ENCODE measurements around the gene DNASE1. TPM values are rescaled to one million over a fixed set of nuclear protein-coding genes. Genes with fewer than 3 reads are reported as not detected.

Gene DNASE1
- total RNA-seq, 1 experiment from 2014 or later = 13.9 TPM

DNA sequence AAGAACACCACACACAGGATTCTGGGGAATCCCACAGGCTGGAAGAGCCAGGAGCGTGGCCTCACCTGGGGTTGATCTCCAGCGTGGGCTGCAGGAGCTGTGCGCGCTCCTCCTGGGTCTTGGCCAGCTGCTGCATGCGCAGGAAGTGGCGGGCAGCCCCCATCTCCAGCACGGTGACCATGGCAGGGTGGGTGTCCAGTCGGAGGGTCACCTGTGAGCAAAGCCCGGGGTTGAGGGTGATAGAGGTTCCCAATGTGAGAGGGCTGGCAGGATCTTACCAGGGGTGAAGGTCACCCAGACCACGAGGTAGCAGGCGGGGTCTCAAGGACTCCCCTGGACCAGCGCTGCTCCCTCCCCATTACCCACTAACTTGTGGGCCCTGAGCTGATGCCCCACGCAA, 7.4 kb downstream of the DNASE1 start:
- TF ChIP-seq, protein P1, sequence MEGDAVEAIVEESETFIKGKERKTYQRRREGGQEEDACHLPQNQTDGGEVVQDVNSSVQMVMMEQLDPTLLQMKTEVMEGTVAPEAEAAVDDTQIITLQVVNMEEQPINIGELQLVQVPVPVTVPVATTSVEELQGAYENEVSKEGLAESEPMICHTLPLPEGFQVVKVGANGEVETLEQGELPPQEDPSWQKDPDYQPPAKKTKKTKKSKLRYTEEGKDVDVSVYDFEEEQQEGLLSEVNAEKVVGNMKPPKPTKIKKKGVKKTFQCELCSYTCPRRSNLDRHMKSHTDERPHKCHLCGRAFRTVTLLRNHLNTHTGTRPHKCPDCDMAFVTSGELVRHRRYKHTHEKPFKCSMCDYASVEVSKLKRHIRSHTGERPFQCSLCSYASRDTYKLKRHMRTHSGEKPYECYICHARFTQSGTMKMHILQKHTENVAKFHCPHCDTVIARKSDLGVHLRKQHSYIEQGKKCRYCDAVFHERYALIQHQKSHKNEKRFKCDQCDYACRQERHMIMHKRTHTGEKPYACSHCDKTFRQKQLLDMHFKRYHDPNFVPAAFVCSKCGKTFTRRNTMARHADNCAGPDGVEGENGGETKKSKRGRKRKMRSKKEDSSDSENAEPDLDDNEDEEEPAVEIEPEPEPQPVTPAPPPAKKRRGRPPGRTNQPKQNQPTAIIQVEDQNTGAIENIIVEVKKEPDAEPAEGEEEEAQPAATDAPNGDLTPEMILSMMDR (IDR thresholded peaks at IDR 0.05) = no peak
- TF ChIP-seq ZNF317 (CRISPR knock-in tag; IDR thresholded peaks at IDR 0.05; ENCODE audit: borderline replicate concordance, low read depth) = no peak
- no peak for TF ChIP-seq IRF2 (CRISPR knock-in tag; IDR thresholded peaks at IDR 0.05; ENCODE audit: borderline replicate concordance, low read depth)
- TF ChIP-seq, protein P2, sequence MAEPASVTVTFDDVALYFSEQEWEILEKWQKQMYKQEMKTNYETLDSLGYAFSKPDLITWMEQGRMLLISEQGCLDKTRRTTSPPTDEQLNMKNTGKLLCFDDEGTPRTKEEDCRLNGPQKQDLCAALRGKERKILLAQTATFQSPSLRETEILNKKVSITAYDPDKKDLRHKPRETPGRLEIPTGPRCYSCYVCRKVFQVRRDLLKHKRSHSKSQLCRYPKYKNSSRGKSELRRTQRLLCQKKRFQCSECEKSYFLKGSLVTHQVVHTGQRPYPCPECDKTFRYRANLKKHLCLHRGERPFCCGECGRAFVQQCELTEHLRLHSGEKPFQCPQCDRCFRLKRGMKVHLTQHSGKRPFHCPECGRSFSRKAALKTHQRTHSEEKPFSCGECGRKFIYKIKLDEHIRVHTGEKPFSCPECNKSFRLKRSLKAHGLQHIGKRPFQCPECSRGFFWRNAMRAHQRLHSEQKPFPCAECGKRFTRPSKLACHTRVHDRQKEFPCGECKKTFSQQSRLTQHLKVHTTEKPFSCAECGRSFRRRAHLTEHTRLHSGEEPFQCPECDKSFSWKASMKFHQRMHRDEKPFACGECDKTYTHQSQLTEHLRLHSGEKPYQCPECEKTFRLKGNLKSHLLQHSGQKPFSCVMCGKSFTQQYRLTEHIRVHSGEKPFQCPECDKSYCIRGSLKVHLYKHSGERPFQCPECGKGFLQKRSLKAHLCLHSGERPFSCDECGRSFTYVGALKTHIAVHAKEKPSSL (CRISPR knock-in tag; conservative IDR thresholded peaks at IDR 0.05) = no peak
- TF ChIP-seq, protein P3, sequence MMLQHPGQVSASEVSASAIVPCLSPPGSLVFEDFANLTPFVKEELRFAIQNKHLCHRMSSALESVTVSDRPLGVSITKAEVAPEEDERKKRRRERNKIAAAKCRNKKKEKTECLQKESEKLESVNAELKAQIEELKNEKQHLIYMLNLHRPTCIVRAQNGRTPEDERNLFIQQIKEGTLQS (CRISPR knock-in tag; conservative IDR thresholded peaks at IDR 0.05) = no peak
- no peak for TF ChIP-seq PRRX2 (CRISPR knock-in tag; IDR thresholded peaks at IDR 0.05)
- no peak for TF ChIP-seq SMAD4 (CRISPR knock-in tag; IDR thresholded peaks at IDR 0.05)
- no peak for TF ChIP-seq RORB (CRISPR knock-in tag; IDR thresholded peaks at IDR 0.05)
- TF ChIP-seq NR1H2 (CRISPR knock-in tag; IDR thresholded peaks at IDR 0.05) = no peak
- Mint-ChIP-seq H3K36me3 (peaks cover 85% of the 10 kb centered on the region), H3K4me1 (no peaks in the 10 kb centered on the region), H3K9me3 (no peaks in the 10 kb centered on the region), H3K4me3 (no peak overlapping the region), H3K27ac (no peak overlapping the region), H3K27me3 (ENCODE audit: low read depth) (no peaks in the 10 kb centered on the region; the same call in 1 of the 2 replicates)
- ATAC-seq (no peak), DNase-seq (ENCODE audit: low spot score) (no peak)
- POLR2A ChIA-PET = no interaction called here
- CTCF ChIA-PET = interaction anchor here (0.5 to 2.2 kb wide), 4 partner anchors 13 to 137 kb away, joined by 3 to 6 read pairs (median 5); no protein-coding TSS in a partner anchor

DNA sequence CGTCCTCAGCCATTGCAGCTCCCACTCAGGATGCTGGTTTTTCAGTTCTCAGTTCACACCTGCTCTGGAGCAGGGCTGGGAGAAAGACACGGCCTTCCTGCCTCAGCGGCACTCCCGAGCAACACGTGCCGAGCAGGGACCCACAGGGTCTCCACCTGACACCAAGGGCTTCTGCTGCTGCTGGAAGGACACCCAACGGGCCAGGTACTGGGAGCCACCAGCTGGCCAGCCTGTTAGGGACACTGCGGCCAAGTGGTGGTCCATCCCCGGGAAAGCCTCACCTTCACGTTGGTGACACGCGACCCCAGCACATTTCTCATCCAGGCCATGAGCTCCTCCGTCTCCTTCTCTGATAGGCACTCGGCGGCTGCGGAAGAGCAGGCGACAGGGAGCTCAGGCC, 8.1 kb downstream of the DNASE1 start:
- no peaks in the 10 kb centered on the region for H3K4me1 Mint-ChIP-seq
- POLR2A ChIA-PET = no interaction called here
- TF ChIP-seq, protein P4, sequence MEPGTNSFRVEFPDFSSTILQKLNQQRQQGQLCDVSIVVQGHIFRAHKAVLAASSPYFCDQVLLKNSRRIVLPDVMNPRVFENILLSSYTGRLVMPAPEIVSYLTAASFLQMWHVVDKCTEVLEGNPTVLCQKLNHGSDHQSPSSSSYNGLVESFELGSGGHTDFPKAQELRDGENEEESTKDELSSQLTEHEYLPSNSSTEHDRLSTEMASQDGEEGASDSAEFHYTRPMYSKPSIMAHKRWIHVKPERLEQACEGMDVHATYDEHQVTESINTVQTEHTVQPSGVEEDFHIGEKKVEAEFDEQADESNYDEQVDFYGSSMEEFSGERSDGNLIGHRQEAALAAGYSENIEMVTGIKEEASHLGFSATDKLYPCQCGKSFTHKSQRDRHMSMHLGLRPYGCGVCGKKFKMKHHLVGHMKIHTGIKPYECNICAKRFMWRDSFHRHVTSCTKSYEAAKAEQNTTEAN (CRISPR knock-in tag; IDR thresholded peaks at IDR 0.05) = no peak
- TF ChIP-seq JAZF1 (CRISPR knock-in tag; IDR thresholded peaks at IDR 0.05) (no peak), EMX1 (CRISPR knock-in tag; IDR thresholded peaks at IDR 0.05) (no peak), ZNF423 (CRISPR knock-in tag; IDR thresholded peaks at IDR 0.05) (no peak), NR3C1 (CRISPR knock-in tag; conservative IDR thresholded peaks at IDR 0.05; ENCODE audit: low read depth) (no peak)
- TF ChIP-seq, protein P5, sequence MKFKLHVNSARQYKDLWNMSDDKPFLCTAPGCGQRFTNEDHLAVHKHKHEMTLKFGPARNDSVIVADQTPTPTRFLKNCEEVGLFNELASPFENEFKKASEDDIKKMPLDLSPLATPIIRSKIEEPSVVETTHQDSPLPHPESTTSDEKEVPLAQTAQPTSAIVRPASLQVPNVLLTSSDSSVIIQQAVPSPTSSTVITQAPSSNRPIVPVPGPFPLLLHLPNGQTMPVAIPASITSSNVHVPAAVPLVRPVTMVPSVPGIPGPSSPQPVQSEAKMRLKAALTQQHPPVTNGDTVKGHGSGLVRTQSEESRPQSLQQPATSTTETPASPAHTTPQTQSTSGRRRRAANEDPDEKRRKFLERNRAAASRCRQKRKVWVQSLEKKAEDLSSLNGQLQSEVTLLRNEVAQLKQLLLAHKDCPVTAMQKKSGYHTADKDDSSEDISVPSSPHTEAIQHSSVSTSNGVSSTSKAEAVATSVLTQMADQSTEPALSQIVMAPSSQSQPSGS (CRISPR knock-in tag; IDR thresholded peaks at IDR 0.05; ENCODE audit: borderline replicate concordance, low read depth) = no peak
- TF ChIP-seq, protein P6, sequence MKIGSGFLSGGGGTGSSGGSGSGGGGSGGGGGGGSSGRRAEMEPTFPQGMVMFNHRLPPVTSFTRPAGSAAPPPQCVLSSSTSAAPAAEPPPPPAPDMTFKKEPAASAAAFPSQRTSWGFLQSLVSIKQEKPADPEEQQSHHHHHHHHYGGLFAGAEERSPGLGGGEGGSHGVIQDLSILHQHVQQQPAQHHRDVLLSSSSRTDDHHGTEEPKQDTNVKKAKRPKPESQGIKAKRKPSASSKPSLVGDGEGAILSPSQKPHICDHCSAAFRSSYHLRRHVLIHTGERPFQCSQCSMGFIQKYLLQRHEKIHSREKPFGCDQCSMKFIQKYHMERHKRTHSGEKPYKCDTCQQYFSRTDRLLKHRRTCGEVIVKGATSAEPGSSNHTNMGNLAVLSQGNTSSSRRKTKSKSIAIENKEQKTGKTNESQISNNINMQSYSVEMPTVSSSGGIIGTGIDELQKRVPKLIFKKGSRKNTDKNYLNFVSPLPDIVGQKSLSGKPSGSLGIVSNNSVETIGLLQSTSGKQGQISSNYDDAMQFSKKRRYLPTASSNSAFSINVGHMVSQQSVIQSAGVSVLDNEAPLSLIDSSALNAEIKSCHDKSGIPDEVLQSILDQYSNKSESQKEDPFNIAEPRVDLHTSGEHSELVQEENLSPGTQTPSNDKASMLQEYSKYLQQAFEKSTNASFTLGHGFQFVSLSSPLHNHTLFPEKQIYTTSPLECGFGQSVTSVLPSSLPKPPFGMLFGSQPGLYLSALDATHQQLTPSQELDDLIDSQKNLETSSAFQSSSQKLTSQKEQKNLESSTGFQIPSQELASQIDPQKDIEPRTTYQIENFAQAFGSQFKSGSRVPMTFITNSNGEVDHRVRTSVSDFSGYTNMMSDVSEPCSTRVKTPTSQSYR (CRISPR knock-in tag; IDR thresholded peaks at IDR 0.05) = no peak
- TF ChIP-seq, protein P7, sequence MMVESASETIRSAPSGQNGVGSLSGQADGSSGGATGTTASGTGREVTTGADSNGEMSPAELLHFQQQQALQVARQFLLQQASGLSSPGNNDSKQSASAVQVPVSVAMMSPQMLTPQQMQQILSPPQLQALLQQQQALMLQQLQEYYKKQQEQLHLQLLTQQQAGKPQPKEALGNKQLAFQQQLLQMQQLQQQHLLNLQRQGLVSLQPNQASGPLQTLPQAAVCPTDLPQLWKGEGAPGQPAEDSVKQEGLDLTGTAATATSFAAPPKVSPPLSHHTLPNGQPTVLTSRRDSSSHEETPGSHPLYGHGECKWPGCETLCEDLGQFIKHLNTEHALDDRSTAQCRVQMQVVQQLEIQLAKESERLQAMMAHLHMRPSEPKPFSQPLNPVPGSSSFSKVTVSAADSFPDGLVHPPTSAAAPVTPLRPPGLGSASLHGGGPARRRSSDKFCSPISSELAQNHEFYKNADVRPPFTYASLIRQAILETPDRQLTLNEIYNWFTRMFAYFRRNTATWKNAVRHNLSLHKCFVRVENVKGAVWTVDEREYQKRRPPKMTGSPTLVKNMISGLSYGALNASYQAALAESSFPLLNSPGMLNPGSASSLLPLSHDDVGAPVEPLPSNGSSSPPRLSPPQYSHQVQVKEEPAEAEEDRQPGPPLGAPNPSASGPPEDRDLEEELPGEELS (CRISPR knock-in tag; IDR thresholded peaks at IDR 0.05) = no peak
- TF ChIP-seq, protein P8, sequence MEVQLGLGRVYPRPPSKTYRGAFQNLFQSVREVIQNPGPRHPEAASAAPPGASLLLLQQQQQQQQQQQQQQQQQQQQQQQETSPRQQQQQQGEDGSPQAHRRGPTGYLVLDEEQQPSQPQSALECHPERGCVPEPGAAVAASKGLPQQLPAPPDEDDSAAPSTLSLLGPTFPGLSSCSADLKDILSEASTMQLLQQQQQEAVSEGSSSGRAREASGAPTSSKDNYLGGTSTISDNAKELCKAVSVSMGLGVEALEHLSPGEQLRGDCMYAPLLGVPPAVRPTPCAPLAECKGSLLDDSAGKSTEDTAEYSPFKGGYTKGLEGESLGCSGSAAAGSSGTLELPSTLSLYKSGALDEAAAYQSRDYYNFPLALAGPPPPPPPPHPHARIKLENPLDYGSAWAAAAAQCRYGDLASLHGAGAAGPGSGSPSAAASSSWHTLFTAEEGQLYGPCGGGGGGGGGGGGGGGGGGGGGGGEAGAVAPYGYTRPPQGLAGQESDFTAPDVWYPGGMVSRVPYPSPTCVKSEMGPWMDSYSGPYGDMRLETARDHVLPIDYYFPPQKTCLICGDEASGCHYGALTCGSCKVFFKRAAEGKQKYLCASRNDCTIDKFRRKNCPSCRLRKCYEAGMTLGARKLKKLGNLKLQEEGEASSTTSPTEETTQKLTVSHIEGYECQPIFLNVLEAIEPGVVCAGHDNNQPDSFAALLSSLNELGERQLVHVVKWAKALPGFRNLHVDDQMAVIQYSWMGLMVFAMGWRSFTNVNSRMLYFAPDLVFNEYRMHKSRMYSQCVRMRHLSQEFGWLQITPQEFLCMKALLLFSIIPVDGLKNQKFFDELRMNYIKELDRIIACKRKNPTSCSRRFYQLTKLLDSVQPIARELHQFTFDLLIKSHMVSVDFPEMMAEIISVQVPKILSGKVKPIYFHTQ (CRISPR knock-in tag; IDR thresholded peaks at IDR 0.05) = no peak
- TF ChIP-seq, protein P9, sequence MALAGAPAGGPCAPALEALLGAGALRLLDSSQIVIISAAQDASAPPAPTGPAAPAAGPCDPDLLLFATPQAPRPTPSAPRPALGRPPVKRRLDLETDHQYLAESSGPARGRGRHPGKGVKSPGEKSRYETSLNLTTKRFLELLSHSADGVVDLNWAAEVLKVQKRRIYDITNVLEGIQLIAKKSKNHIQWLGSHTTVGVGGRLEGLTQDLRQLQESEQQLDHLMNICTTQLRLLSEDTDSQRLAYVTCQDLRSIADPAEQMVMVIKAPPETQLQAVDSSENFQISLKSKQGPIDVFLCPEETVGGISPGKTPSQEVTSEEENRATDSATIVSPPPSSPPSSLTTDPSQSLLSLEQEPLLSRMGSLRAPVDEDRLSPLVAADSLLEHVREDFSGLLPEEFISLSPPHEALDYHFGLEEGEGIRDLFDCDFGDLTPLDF (CRISPR knock-in tag; IDR thresholded peaks at IDR 0.05) = no peak

More for the DNA sequence above, 8.1 kb downstream of the DNASE1 start:
- H3K27ac Mint-ChIP-seq = no peak overlapping the region
- no peak overlapping the region for H3K4me3 Mint-ChIP-seq
- H3K36me3 Mint-ChIP-seq = peaks cover 79% of the 10 kb centered on the region
- DNase-seq (ENCODE audit: low spot score) (no peak), ATAC-seq (no peak)
- CTCF ChIA-PET = interaction anchor here (0.6 to 2.2 kb wide), 4 partner anchors 9 to 138 kb away, joined by 3 to 6 read pairs (median 4); no protein-coding TSS in a partner anchor
- no peaks in the 10 kb centered on the region; the same call in 1 of the 2 replicates for H3K27me3 Mint-ChIP-seq (ENCODE audit: low read depth)
- no peaks in the 10 kb centered on the region for H3K9me3 Mint-ChIP-seq

Measured in WTC11 (cell line).